OCI-LY1 (cell line): Measurements from ENCODE around the gene SYAP1.

Experiments used
- EZH2 ChIP-seq: fragments of 200-600 bp; sonication (generic), shearing (Covaris generic); IDR thresholded peaks from 2 replicates; pipeline ENCODE4 v1.8.0; 2017; ENCODE audit warnings: borderline replicate concordance, mixed run types, mild to moderate bottlenecking, antibody characterized with exemption, low read length, moderate library complexity, mixed read lengths
- TF ChIP-seq, protein P1 (sequence below): fragments of 200-600 bp; sonication (generic), shearing (Covaris generic); IDR thresholded peaks from 2 replicates; pipeline ENCODE4 v1.5.1; 2017; ENCODE audit warnings: mild to moderate bottlenecking, antibody characterized with exemption, low read length, moderate library complexity, mixed read lengths

DNA sequence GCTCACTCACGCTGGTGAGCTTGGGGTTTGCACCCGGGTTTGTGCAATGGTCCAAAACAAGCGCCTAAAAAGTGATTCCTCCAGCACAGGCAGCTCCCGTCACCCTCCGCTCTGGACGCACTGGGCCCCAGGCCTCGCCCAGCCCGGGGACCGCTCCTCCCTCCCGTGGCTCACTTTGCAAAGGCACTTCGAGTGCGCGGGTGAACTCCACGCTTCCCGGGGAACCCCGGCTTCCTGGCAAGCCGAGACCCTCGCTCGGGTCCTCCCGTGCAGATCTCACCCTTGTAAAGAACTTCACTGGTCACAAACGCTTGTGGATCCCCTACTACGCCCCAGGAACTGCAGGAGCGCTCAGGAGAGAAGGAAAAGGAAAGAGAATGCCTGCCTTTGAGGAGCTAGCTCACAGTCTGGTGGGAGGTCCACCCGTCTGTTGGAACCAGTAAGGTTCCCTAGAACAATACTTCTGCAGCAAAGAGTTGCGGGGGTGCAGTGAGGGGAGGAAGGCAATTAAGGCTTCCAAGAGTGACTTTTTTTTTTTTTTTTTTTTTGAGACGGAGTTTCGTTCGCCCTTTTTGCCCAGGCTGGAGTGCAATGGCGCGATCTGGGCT lies 6.8 kb upstream of the SYAP1 start, which contains the start of gene CTPS2:
- TF ChIP-seq, protein P1, sequence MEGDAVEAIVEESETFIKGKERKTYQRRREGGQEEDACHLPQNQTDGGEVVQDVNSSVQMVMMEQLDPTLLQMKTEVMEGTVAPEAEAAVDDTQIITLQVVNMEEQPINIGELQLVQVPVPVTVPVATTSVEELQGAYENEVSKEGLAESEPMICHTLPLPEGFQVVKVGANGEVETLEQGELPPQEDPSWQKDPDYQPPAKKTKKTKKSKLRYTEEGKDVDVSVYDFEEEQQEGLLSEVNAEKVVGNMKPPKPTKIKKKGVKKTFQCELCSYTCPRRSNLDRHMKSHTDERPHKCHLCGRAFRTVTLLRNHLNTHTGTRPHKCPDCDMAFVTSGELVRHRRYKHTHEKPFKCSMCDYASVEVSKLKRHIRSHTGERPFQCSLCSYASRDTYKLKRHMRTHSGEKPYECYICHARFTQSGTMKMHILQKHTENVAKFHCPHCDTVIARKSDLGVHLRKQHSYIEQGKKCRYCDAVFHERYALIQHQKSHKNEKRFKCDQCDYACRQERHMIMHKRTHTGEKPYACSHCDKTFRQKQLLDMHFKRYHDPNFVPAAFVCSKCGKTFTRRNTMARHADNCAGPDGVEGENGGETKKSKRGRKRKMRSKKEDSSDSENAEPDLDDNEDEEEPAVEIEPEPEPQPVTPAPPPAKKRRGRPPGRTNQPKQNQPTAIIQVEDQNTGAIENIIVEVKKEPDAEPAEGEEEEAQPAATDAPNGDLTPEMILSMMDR = no peak
- TF ChIP-seq EZH2 = no peak
